HCT116 (cell line): ENCODE data around the gene ELOB.

Experiments
- EZH2 ChIP-seq: fragments of 200-600 bp; sonication (generic); IDR thresholded peaks from 2 replicates; pipeline ENCODE4 v1.6.1; 2017; ENCODE audit warnings: antibody characterized with exemption, mixed run types
- REST ChIP-seq: IDR thresholded peaks from 2 replicates; pipeline ENCODE4 v1.6.1; 2012; ENCODE audit warnings: low read depth

- TF ChIP-seq REST (no peak), EZH2 (no peak)
Observed at GRCh38 chr16:2769100-2769529, 8.0 kb downstream of the ELOB start.
